NT2/D1 (cell line): ENCODE measurements around the gene DMC1.
"Not testable (repeated sequence)": the region's sequence is repeated elsewhere in the genome, so short reads cannot be mapped to it uniquely, and the experiment has no call there.

Experiments
- DNase-seq: peaks from one replicate; pipeline ENCODE4 v3.0.0-alpha.2; 2011; ENCODE audit warnings: low read depth, low spot score
- H3K27me3 ChIP-seq: 2 replicates; pipeline ENCODE4 v1.6.0; 2011; ENCODE audit warnings: mild to moderate bottlenecking; ENCODE audit not compliant: insufficient read length, insufficient read depth
- H3K36me3 ChIP-seq: 2 replicates; pipeline ENCODE4 v1.6.1; 2011; ENCODE audit warnings: mild to moderate bottlenecking, low read length, mixed read lengths; ENCODE audit not compliant: insufficient read depth, insufficient read length
- H3K4me1 ChIP-seq: 2 replicates; pipeline ENCODE4 v1.5.1; 2011; ENCODE audit not compliant: insufficient read depth, insufficient read length
- H3K4me3 ChIP-seq: 2 replicates; pipeline ENCODE4 v1.5.1; 2011; ENCODE audit warnings: low read depth; ENCODE audit not compliant: insufficient read length
- H3K9ac ChIP-seq: 2 replicates; pipeline ENCODE4 v1.6.0; 2011; ENCODE audit warnings: low read depth; ENCODE audit not compliant: insufficient read length
- H3K9me3 ChIP-seq: 2 replicates; pipeline ENCODE4 v1.5.1; 2011; ENCODE audit warnings: mild to moderate bottlenecking, low read length; ENCODE audit not compliant: insufficient read depth
- SUZ12 ChIP-seq: IDR thresholded peaks from 2 replicates; pipeline ENCODE4 v1.6.1; 2011; ENCODE audit not compliant: insufficient read length, insufficient read depth; ENCODE audit errors: extremely low read depth
- YY1 ChIP-seq: IDR thresholded peaks from 2 replicates; pipeline ENCODE4 v1.6.1; 2011; ENCODE audit not compliant: insufficient read length, insufficient read depth
- ZNF274 ChIP-seq: IDR thresholded peaks from 2 replicates; pipeline ENCODE4 v1.6.1; 2011; ENCODE audit warnings: mild to moderate bottlenecking, low read depth, low read length

The DMC1 gene, protein sequence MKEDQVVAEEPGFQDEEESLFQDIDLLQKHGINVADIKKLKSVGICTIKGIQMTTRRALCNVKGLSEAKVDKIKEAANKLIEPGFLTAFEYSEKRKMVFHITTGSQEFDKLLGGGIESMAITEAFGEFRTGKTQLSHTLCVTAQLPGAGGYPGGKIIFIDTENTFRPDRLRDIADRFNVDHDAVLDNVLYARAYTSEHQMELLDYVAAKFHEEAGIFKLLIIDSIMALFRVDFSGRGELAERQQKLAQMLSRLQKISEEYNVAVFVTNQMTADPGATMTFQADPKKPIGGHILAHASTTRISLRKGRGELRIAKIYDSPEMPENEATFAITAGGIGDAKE

GRCh38 chr22:38569972-38570778 lies at the start of gene DMC1:
Gene DMC1 (minus strand): TSS chr22:38570183. CDS start chr22:38568256, 1,927 bp downstream.
- Histone ChIP-seq H3K4me1 (no peaks in the 10 kb centered on the region), H3K36me3 (peaks cover 3% of the 10 kb centered on the region), H3K9ac (peak within 1 kb of the TSS; percentile 93), H3K4me3 (peak within 1 kb of the TSS; percentile 77), H3K27me3 (no peaks in the 10 kb centered on the region), H3K9me3 (no peaks in the 10 kb centered on the region)
- peak; percentile 83 for DNase-seq
- TF ChIP-seq ZNF274, result no peak
- TF ChIP-seq SUZ12, result no peak
- no peak for TF ChIP-seq YY1

- DNase-seq, result no peak
- peaks cover 13% of the 10 kb centered on the region; the same call in 1 of the 2 replicates for H3K9me3 ChIP-seq
- H3K4me1 ChIP-seq, result no peaks in the 10 kb centered on the region
- H3K27me3 ChIP-seq, result no peaks in the 10 kb centered on the region
- no peak overlapping the region for H3K4me3 ChIP-seq
- no peak for TF ChIP-seq YY1
- TF ChIP-seq ZNF274, result no peak
- no peak for TF ChIP-seq SUZ12
- no peak overlapping the region for H3K9ac ChIP-seq
- peaks cover 23% of the 10 kb centered on the region for H3K36me3 ChIP-seq
Observed at GRCh38 chr22:38618682-38619081, 48.7 kb upstream of the DMC1 start.

DNA sequence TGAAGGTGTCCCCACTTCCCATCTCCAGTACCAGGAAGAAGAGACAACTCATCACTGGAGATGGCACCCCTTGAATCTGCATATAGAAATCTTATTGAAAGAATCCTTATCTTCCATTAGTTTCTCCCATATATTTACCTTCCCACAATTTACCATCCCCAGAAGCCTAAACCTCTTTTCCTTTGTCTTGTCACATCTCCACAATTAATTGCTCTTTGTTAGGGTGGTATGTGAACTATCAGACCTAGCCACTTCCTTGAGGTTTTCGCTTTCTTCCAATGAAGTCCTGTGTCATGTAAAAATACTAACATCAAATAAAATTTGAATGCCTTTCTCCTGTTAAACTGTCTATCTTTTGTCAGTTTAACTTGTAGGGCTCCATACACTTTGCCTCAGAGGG lies 48.3 kb upstream of the DMC1 start:
- H3K27me3 ChIP-seq, result no peaks in the 10 kb centered on the region
- no peak overlapping the region for H3K9ac ChIP-seq
- no peaks in the 10 kb centered on the region for H3K4me1 ChIP-seq
- H3K36me3 ChIP-seq, result peaks cover 23% of the 10 kb centered on the region
- TF ChIP-seq YY1, result no peak
- no peak for TF ChIP-seq SUZ12
- no peak for TF ChIP-seq ZNF274
- no peak overlapping the region for H3K4me3 ChIP-seq
- H3K9me3 ChIP-seq, result peaks cover 13% of the 10 kb centered on the region; the same call in 1 of the 2 replicates
- DNase-seq, result peak; percentile 44

GRCh38 chr22:38615064-38615405 lies 45.1 kb upstream of the DMC1 start:
- Histone ChIP-seq H3K9me3 (peaks cover 13% of the 10 kb centered on the region; the same call in 1 of the 2 replicates), H3K36me3 (peaks cover 14% of the 10 kb centered on the region)
- H3K4me3 ChIP-seq, H3K27me3 ChIP-seq, H3K4me1 ChIP-seq, H3K9ac ChIP-seq, DNase-seq: not testable (repeated sequence)

- peaks cover 13% of the 10 kb centered on the region; the same call in 1 of the 2 replicates for H3K9me3 ChIP-seq
- no peaks in the 10 kb centered on the region for H3K4me1 ChIP-seq
- peaks cover 9% of the 10 kb centered on the region for H3K36me3 ChIP-seq
- H3K27me3 ChIP-seq, result no peaks in the 10 kb centered on the region
- H3K9ac ChIP-seq, result no peak overlapping the region
- no peak for TF ChIP-seq ZNF274
- no peak for TF ChIP-seq YY1
- no peak for TF ChIP-seq SUZ12
- no peak for DNase-seq
- H3K4me3 ChIP-seq, result no peak overlapping the region
Observed at GRCh38 chr22:38614332-38615063, 44.5 kb upstream of the DMC1 start.

DNA sequence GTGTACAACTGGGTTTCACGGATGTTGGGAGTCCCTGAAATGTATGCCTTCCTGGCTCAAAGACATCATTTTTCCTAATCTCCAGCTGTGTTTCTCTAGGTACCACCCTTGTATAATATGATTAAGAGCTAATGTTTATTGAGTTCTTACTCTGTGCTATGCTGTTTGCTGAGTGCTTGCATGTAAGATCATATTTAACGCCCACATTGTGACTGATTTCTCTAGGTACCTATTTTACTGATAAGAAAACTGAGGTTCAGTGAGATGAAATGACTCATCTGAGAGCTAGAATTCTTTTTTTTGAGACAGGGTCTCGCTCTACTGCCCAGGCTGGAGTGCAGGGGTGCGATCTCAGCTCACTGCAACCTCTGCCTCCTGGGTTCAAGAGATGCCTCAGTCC lies 43.6 kb upstream of the DMC1 start:
- DNase-seq, result no peak
- no peak overlapping the region for H3K9ac ChIP-seq
- H3K9me3 ChIP-seq, result peaks cover 10% of the 10 kb centered on the region; the same call in 1 of the 2 replicates
- no peak overlapping the region for H3K4me3 ChIP-seq
- peaks cover 7% of the 10 kb centered on the region for H3K36me3 ChIP-seq
- H3K27me3 ChIP-seq, result no peaks in the 10 kb centered on the region
- H3K4me1 ChIP-seq, result peaks cover 4% of the 10 kb centered on the region
- TF ChIP-seq ZNF274 (no peak), SUZ12 (no peak), YY1 (no peak)
